Renal pelvis (tissue), 4 donors: Measurements from ENCODE around the gene FNIP2. TPM values are rescaled to one million over a fixed set of nuclear protein-coding genes. Genes with fewer than 3 reads are reported as not detected.
"Not testable (repeated sequence)": the region's sequence is repeated elsewhere in the genome, so short reads cannot be mapped to it uniquely, and the experiment has no call there.

Source experiments
- DNase-seq: peaks from one replicate; pipeline ENCODE4 v3.0.0-alpha.2; 2013
- polyA plus RNA-seq, 3 donors: library from polyadenylated mRNA; unstranded; fragments of 120-200 nt; gene quantifications; one replicate each; pipeline ENCODE4 v1.2.1, GENCODE V29; 2013; ENCODE audit not compliant: insufficient read length in 3 of 3

FNIP2 gene
- polyA plus RNA-seq, 3 donors = 42.8 to 43.6 (median 43.0) TPM

GRCh38 chr4:158956345-158956744 lies 187.5 kb downstream of the FNIP2 start:
- DNase-seq = not testable (repeated sequence)

DNA sequence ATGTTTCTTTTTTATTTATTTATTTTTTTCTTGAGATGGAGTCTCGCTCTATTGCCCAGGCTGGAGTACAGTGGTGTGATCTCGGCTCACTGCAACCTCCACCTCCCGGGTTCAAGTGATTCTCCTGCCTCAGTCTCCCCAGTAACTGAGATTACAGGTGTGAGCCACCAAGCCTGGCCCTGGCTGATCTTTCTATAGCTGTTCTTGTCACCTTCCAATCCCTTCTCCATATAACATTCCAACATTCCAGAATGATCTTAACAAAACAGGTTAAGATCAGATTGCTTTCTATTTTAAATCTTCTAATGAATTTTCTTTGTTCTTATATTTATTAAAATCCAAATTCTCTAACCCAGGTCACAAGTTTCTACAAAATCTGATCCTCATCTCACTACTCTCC lies 188.1 kb downstream of the FNIP2 start:
- not testable (repeated sequence) for DNase-seq

Other genes with a start within 250 kb of the FNIP2 start
- gene RXFP1, start 247.1 kb upstream of the FNIP2 start, polyA plus RNA-seq = under 1 TPM in 2 of 3 donors, not detected in 1; 0.18 to 0.21 TPM
- 10 to 100 TPM; 17.5 to 18.3 (median 17.8) TPM for gene C4orf46, start 97.1 kb upstream of the FNIP2 start, polyA plus RNA-seq
- gene ETFDH, start 96.7 kb upstream of the FNIP2 start, polyA plus RNA-seq = 10 to 100 TPM; 26.6 to 34.4 (median 34.0) TPM
- 10 to 100 TPM; 59.6 to 75.0 (median 66.8) TPM for gene PPID, start 45.6 kb upstream of the FNIP2 start, polyA plus RNA-seq